Activated CD4-positive, alpha-beta T cell treated with anti-CD3 and anti-CD28 coated beads, Interleukin-2, amount 50 U/mL, for 4 hours (primary cell): ENCODE results near the gene CAMK2D.

Source experiments
- DNase-seq, 2 experiments: peaks; one replicate each; pipeline ENCODE4 v3.0.0-alpha.2; 2020

Gene CAMK2D

DNA sequence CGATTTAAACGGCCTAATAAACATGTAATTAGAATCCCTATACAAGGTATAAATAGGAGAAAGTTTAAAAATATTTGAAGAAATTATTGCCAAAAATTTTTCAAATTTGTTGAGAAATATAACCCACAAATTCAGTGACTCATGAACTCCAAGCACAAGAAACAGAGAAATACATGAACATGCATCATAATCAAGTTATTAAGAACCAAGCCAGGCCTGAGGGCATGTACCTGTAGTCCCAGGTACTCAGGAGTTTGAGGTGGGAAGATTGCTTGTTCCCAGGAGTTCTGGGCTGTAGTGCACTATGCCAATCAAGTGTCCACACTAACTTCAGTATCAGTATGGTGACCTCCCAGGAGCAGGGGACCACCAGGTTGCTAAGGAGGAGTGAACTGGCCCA, 341.9 kb downstream of the CAMK2D start:
- DNase-seq: no peak

DNA sequence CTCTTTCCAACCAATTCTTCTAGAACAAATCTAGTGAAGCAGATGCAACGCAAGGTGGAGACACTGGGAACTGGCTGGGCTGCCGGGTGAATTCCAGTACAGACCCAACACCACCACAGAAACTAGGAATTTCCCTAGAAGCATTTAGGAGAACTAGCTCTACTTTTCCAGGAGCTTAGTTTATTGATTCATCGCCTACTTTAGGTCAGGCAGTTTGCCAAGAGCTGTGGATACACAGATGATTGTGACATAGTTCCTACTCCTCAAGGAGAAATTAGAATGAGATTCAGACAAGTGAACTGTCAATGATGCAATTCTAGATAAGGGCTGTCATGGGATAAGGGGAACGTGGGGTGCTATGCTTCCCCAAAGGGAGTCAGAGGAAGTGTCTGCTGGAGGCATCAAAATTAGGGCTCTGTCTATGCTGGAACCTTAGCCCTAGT, 350.0 kb downstream of the CAMK2D start:
- DNase-seq: no peak

DNA sequence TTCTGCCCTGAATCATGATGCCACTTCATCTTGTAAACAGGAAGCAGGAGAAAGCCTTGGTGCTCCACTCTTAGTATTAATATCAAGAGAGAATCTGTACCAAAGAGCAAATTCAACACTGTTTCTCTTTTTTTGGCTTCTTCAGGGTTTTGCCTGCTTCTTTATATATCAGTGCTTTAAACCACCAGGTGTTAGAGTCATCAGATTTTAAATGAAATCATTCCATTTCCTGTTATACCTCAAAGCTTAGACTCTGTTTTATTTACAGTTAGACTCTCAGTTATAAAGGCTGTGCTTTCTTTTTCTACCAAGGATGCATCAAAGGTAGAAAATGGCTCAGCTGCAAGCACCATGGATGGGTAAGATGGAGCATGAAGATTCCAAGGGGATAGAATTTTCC, 350.9 kb downstream of the CAMK2D start:
- DNase-seq: no peak

DNA sequence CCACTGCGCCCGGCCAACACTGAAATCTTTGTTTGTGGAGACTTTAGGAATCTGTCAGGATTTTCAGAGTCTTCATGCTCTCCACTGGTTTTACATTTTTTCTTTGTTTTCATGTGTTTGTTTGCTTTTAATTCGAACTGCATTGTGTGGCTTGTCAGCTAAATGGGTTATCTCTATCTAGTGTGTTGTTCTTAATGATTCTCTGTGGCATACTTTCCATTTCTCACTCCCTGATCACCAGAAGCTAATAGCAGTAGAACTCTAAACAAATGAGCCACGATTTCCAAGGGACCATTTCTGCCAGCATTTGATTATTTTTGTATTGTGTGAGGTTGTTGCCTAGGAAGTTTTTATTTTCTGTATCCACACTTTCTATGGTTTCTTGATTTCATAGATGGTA, 352.4 kb downstream of the CAMK2D start:
- no peak for DNase-seq

DNA sequence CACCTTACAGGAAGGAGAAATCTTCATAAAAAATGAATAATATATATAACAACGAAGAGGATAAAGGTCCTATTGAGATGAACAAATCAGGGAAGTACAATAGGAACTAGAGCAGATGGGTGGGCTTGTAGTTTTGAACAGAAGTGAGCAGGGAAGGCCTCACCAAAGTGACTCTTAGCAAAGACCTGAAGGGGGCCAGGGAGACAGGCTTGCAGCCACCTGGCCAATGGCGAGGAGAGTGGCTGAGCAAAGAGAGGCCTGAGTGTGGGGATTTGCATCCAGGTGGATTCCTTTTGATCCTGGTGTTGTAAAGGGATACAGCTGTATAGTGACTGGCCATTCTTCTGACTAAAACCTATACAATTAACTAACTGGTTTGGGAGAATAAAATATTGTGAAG, 354.1 kb downstream of the CAMK2D start:
- DNase-seq: no peak

DNA sequence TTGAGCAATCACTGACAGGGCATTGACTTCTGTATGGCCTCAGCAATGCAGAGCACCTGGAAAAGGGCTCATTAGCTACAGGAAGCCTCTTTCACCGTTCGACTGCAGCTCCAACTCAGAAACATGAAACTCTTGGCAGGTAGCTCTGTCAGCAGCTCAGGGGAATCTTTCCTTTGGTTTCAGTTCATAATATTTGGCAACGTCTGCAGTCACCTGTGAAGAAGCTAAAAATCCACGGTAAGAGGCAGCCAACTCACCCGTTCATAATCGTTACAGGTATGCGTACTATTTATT, 354.9 kb downstream of the CAMK2D start:
- no peak for DNase-seq

DNA sequence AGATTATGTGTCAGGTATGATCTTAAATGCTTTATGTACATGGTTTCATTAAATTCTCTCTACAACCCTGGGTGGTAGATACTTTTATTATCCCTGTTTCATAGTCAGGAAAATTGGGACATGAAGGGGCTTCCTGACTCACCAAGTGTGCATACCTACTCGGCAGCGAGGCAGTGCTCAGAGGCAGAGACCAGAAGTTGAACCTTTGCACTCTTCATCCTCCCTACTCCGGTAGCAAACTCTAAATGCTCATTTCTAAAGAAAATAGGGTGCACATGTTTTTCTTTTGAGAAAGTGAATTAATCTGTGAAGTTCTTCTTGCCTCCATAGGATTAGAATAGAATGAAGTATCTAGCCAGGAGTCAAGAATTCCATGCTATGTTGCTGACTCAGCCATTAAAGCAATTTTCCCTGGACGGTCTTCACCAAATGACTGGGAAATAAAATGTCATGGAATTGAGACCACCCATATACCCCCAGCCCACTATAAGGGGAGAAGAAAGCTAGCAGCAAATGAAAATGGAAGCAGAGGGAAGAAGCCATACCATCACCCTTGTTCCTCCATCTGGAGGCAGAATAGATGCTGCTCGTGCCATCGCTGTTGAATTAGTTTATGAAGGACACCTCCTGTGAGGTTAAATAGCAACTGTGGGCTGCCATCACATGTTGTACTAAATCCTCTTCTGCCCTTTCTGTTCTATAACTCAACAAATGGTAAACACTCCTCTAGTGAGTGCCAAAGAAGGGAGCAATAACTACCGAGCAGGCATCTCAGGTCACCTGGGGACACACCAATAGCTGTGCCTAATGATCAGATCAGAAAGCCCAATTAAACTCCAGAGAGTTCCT, 355.4 kb downstream of the CAMK2D start:
- no peak for DNase-seq

DNA sequence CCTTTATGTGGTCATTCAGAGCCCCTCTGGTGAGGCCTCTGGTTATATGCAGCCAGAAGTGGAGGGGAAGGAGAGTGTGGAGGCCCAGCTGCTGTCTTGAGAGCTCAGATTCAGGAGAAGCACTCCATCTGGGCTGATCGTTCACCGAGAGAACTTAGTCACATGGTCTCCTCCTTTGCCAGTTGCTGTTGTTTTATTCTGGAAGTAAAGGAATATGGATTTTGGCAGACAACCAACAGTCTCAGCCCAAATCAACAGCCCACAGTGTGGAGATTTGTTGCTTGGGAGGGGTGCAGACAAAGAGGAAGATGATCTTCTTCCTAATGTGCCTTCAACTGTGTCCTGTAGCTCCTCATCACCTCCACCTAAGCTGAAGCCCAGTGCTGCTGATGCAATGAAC, 356.7 kb downstream of the CAMK2D start:
- DNase-seq: no peak

DNA sequence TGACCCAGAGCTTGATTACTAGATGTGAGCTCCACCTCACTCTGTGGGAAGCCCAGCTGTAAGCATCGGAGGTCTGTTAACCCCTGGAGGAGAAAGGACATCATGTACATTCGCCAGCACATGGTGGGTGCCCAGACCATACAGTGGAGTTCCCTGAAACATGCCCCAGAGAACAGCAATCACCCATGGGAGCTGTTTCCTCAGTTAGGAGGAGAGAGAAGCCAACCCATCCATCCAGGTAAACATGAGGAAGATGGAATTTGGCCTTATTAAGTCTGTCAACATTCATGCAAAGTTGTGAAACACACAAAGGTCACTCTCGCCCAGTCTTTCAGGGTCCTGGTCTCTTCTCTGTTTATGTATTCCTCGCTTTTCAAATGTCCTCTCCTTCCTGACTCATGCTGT, 357.4 kb downstream of the CAMK2D start:
- DNase-seq: no peak
